ENCODE measurements around the gene DIAPH1.

Gene DIAPH1

GRCh38 chr5:141547921-141548320, 70.9 kb downstream of the DIAPH1 start:
- Histone ChIP-seq H3F3A (ENCODE audit: low read depth) (no peaks in the 10 kb centered on the region; the same call in 1 of the 2 replicates), H3K36me3 (ENCODE audit: insufficient read depth, low read length) (peaks cover 52% of the 10 kb centered on the region), H3K4me2 (ENCODE audit: low read depth, low read length, poor library complexity, severe bottlenecking) (no peak overlapping the region), H3K4me1 (ENCODE audit: insufficient read depth, low read length, poor library complexity, severe bottlenecking) (peaks cover 3% of the 10 kb centered on the region), H3K4me3 (ENCODE audit: low read length, poor library complexity, severe bottlenecking) (no peak overlapping the region), H3K27me3 (ENCODE audit: insufficient read depth, low read length, poor library complexity, severe bottlenecking) (no peaks in the 10 kb centered on the region), H3K9me3 (ENCODE audit: insufficient read depth, low read depth, low read length) (peaks cover 4% of the 10 kb centered on the region; the same call in 1 of the 2 replicates), H3K9me2 (replicated peaks; ENCODE audit: low read depth, low read length) (no peaks in the 10 kb centered on the region), H2AFZ (ENCODE audit: low read length) (no peak overlapping the region), H3K79me2 (ENCODE audit: insufficient read depth, low read length) (peaks cover 32% of the 10 kb centered on the region), H4K20me1 (ENCODE audit: insufficient read depth, low read length, poor library complexity, severe bottlenecking) (peaks cover 4% of the 10 kb centered on the region), H3K9ac (ENCODE audit: low read depth, low read length, poor library complexity, severe bottlenecking) (no peak overlapping the region)
- no peak for TF ChIP-seq CTCF (conservative IDR thresholded peaks at IDR 0.05; ENCODE audit: low read length)
- TF ChIP-seq EZH2phosphoT487 (IDR thresholded peaks at IDR 0.05; ENCODE audit: borderline replicate concordance) = no peak

GRCh38 chr5:141547488-141547887, 71.3 kb downstream of the DIAPH1 start:
- peaks cover 4% of the 10 kb centered on the region; the same call in 1 of the 2 replicates for H3K9me3 ChIP-seq (ENCODE audit: insufficient read depth, low read depth, low read length)
- H3K36me3 ChIP-seq (ENCODE audit: insufficient read depth, low read length) = peaks cover 56% of the 10 kb centered on the region
- H3F3A ChIP-seq (ENCODE audit: low read depth) = no peaks in the 10 kb centered on the region; the same call in 1 of the 2 replicates
- peaks cover 3% of the 10 kb centered on the region for H3K4me1 ChIP-seq (ENCODE audit: insufficient read depth, low read length, poor library complexity, severe bottlenecking)
- no peak overlapping the region for H2AFZ ChIP-seq (ENCODE audit: low read length)
- H3K27me3 ChIP-seq (ENCODE audit: insufficient read depth, low read length, poor library complexity, severe bottlenecking) = no peaks in the 10 kb centered on the region
- H3K79me2 ChIP-seq (ENCODE audit: insufficient read depth, low read length) = peaks cover 32% of the 10 kb centered on the region
- H3K4me2 ChIP-seq (ENCODE audit: low read depth, low read length, poor library complexity, severe bottlenecking) = no peak overlapping the region
- no peaks in the 10 kb centered on the region for H3K9me2 ChIP-seq (replicated peaks; ENCODE audit: low read depth, low read length)
- no peak overlapping the region for H3K9ac ChIP-seq (ENCODE audit: low read depth, low read length, poor library complexity, severe bottlenecking)
- TF ChIP-seq EZH2phosphoT487 (IDR thresholded peaks at IDR 0.05; ENCODE audit: borderline replicate concordance) = no peak
- TF ChIP-seq CTCF (conservative IDR thresholded peaks at IDR 0.05; ENCODE audit: low read length) = no peak
- no peak overlapping the region for H3K4me3 ChIP-seq (ENCODE audit: low read length, poor library complexity, severe bottlenecking)
- peaks cover 4% of the 10 kb centered on the region for H4K20me1 ChIP-seq (ENCODE audit: insufficient read depth, low read length, poor library complexity, severe bottlenecking)

GRCh38 chr5:141543053-141543452, 75.7 kb downstream of the DIAPH1 start:
- peaks cover 29% of the 10 kb centered on the region for H3K79me2 ChIP-seq (ENCODE audit: insufficient read depth, low read length)
- TF ChIP-seq EZH2phosphoT487 (IDR thresholded peaks at IDR 0.05; ENCODE audit: borderline replicate concordance) (no peak), CTCF (conservative IDR thresholded peaks at IDR 0.05; ENCODE audit: low read length) (no peak)
- H2AFZ ChIP-seq (ENCODE audit: low read length) = no peak overlapping the region
- no peak overlapping the region for H3K9ac ChIP-seq (ENCODE audit: low read depth, low read length, poor library complexity, severe bottlenecking)
- H3F3A ChIP-seq (ENCODE audit: low read depth) = no peaks in the 10 kb centered on the region; the same call in 1 of the 2 replicates
- no peak overlapping the region for H3K4me3 ChIP-seq (ENCODE audit: low read length, poor library complexity, severe bottlenecking)
- peaks cover 54% of the 10 kb centered on the region for H3K36me3 ChIP-seq (ENCODE audit: insufficient read depth, low read length)
- peaks cover 4% of the 10 kb centered on the region for H4K20me1 ChIP-seq (ENCODE audit: insufficient read depth, low read length, poor library complexity, severe bottlenecking)
- peaks cover 4% of the 10 kb centered on the region; the same call in 1 of the 2 replicates for H3K9me3 ChIP-seq (ENCODE audit: insufficient read depth, low read depth, low read length)
- H3K4me2 ChIP-seq (ENCODE audit: low read depth, low read length, poor library complexity, severe bottlenecking) = no peak overlapping the region
- no peaks in the 10 kb centered on the region for H3K9me2 ChIP-seq (replicated peaks; ENCODE audit: low read depth, low read length)
- H3K4me1 ChIP-seq (ENCODE audit: insufficient read depth, low read length, poor library complexity, severe bottlenecking) = no peaks in the 10 kb centered on the region
- H3K27me3 ChIP-seq (ENCODE audit: insufficient read depth, low read length, poor library complexity, severe bottlenecking) = no peaks in the 10 kb centered on the region
